VCaP (cell line): ENCODE data around the gene MMEL1.

ENCODE experiments used
- H3K27ac ChIP-seq: fragments of 450-650 bp; 2 replicates; pipeline ENCODE4 v1.5.1; 2017
- TF ChIP-seq, protein P1 (sequence below): fragments of 450-650 bp; conservative IDR thresholded peaks from 2 replicates; pipeline ENCODE4 v1.5.1; 2017; ENCODE audit warnings: mild to moderate bottlenecking, moderate library complexity

MMEL1 gene

GRCh38 chr1:2544875-2545640 lies 87.8 kb downstream of the MMEL1 start:
- H3K27ac ChIP-seq: peak overlapping the region; percentile 99
- TF ChIP-seq, protein P1, sequence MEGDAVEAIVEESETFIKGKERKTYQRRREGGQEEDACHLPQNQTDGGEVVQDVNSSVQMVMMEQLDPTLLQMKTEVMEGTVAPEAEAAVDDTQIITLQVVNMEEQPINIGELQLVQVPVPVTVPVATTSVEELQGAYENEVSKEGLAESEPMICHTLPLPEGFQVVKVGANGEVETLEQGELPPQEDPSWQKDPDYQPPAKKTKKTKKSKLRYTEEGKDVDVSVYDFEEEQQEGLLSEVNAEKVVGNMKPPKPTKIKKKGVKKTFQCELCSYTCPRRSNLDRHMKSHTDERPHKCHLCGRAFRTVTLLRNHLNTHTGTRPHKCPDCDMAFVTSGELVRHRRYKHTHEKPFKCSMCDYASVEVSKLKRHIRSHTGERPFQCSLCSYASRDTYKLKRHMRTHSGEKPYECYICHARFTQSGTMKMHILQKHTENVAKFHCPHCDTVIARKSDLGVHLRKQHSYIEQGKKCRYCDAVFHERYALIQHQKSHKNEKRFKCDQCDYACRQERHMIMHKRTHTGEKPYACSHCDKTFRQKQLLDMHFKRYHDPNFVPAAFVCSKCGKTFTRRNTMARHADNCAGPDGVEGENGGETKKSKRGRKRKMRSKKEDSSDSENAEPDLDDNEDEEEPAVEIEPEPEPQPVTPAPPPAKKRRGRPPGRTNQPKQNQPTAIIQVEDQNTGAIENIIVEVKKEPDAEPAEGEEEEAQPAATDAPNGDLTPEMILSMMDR: no peak

DNA sequence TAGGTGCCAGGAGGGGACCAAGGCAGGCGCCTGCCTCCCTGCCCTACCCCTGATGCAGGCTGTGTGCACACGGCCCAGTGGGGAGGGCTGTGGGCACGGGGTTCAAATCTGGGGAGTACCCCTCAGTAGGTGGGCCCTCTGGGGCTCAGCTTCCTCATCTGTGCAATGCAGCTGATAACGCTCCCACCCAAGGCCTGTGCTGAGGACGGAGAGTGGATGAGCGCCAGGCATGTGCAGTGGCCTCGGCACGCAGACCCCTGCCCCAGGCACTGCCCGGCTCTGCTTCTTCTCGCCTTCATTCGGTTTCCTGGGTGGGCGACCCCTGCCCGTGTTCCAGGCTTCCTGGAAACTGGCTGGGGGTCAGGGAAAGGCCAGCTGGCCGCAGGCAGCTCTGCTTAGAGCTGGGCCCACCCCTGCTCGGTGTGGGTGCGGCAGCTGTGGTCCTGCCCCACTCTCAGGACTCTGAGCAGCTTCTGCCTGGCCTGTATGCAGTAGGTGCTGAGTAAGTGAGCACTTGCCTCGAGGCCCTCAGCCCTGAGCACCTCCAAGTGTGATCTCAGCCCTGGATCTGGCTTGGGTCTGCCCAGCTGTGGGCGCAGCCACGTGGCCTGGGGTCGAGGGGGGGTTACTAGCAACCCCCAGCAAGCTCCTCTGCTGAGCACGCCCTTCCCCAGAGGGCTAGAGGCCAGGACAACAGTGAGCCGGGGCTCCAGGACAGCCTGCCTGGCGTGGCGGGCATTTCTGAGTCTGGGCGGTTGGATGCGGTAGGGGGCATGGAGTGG lies 88.5 kb downstream of the MMEL1 start:
- TF ChIP-seq, protein P1: no peak
- peak overlapping the region; percentile 99; the same call in 1 of the 2 replicates for H3K27ac ChIP-seq

- no peak overlapping the region for H3K27ac ChIP-seq
- TF ChIP-seq, protein P1: no peak
Measured at GRCh38 chr1:2543543-2544092, 89.2 kb downstream of the MMEL1 start.

DNA sequence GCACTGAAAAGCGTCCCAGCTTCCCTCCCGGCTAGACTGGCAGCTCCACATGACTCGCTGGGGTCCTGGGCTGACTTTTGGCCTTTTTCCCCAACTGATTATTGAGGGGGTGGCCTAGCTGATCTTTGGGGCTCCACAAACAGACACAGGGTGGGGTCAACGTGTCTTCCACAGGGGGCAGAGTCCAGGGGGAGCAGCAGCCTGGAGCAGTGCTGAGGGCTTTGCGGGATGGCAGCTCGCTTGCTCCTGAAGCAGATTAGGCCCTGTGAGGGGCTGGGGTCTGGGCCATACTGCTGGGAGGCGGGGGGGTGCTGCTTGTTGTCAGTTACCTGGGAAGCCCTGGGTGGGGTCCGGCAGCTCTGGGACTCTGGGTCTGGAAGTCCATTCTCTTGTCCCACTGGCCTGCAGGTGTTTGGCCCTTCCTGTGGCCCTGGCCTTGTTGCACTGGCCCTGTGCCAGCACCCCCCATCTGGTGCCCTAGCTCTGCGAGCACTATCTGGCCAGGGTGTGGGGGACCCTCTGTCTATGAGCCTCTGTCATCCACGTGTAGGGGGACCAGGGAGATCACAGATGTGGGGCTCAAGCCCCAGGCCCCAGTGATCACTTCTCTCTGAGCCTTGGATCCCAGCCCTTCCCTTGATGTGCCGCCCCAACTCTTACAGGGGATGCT lies 90.4 kb downstream of the MMEL1 start:
- TF ChIP-seq, protein P1: no peak
- peak overlapping the region; percentile 14; the same call in 1 of the 2 replicates for H3K27ac ChIP-seq

DNA sequence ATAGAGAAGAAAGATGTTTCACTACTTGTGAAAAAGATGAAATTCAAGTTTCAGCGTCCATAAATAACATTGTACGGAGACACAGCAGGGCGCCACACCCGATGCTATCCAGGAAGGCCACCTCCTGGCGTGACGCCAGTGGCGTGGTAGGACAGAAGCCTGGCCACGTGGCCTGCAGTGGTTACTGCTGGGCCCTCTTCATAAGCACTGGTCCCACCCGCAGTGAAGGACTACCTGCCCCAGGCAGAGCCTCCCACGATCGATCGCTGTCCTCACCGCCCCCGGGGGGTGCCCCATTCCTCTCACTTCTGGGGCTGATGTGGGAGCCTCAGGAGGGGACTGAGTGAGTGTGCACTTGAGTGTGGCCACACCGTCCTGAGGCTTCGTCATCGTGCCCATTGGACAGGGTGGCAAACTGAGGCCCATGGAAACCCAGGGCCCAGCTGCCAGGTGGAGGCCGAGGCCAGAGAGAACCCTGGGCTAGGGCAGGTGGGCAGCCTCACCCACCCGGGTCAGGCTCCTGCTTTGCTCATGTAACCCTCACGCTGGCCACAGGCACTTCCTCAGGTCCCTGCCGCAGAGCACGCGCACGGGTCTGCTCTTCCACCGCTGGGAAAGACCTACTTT lies 91.1 kb downstream of the MMEL1 start:
- peak overlapping the region; percentile 14; the same call in 1 of the 2 replicates for H3K27ac ChIP-seq
- TF ChIP-seq, protein P1: no peak

GRCh38 chr1:2540816-2541492 lies 91.9 kb downstream of the MMEL1 start:
- TF ChIP-seq, protein P1: no peak

More at GRCh38 chr1:2540816-2541492, 91.9 kb downstream of the MMEL1 start:
- peak overlapping the region; percentile 3; the same call in 1 of the 2 replicates for H3K27ac ChIP-seq
